ENCODE results near the gene MRPL20. TPM values are rescaled to one million over a fixed set of nuclear protein-coding genes. Genes with fewer than 3 reads are reported as not detected.

MRPL20 gene
- total RNA-seq, 6 experiments from 2014 or later: 131 to 154 (median 141) TPM

GRCh38 chr1:1437033-1437903 lies 30.2 kb upstream of the MRPL20 start:
- Mint-ChIP-seq H3K27ac (no peak overlapping the region), H3K9me3 (no peaks in the 10 kb centered on the region), H3K4me1 (ENCODE audit: low read depth) (no peaks in the 10 kb centered on the region), H3K36me3 (ENCODE audit: low read depth) (no peaks in the 10 kb centered on the region), H3K27me3 (ENCODE audit: insufficient read depth) (peaks cover 4% of the 10 kb centered on the region; the same call in 1 of the 2 replicates), H3K4me3 (no peak overlapping the region)
- no peak for TF ChIP-seq CTCF (IDR thresholded peaks at IDR 0.05)
- no peak for DNase-seq

DNA sequence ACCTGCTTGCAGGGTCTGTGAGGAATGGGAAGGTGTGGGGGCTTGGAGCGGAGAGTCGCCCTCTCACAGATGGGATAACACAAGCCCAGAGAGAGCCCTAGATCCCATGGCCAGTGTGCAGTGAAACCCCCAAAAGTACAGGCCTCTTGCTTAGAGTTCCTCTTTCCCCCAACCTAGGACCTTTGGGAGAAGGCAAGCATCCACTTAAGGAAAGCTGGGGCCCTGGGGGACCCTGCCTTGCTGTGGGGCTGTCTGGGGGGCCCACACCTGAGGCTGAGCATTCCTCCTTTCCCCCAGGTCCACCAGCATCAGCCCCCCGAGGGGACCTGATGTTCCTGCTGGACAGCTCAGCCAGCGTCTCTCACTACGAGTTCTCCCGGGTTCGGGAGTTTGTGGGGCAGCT lies 29.5 kb upstream of the MRPL20 start:
- TF ChIP-seq CTCF (IDR thresholded peaks at IDR 0.05): no peak
- DNase-seq: no peak
- H3K4me3 Mint-ChIP-seq: no peak overlapping the region
- no peaks in the 10 kb centered on the region for H3K4me1 Mint-ChIP-seq (ENCODE audit: low read depth)
- no peaks in the 10 kb centered on the region for H3K36me3 Mint-ChIP-seq (ENCODE audit: low read depth)
- H3K27ac Mint-ChIP-seq: no peak overlapping the region
- H3K27me3 Mint-ChIP-seq (ENCODE audit: insufficient read depth): peaks cover 4% of the 10 kb centered on the region; the same call in 1 of the 2 replicates
- H3K9me3 Mint-ChIP-seq: no peaks in the 10 kb centered on the region

DNA sequence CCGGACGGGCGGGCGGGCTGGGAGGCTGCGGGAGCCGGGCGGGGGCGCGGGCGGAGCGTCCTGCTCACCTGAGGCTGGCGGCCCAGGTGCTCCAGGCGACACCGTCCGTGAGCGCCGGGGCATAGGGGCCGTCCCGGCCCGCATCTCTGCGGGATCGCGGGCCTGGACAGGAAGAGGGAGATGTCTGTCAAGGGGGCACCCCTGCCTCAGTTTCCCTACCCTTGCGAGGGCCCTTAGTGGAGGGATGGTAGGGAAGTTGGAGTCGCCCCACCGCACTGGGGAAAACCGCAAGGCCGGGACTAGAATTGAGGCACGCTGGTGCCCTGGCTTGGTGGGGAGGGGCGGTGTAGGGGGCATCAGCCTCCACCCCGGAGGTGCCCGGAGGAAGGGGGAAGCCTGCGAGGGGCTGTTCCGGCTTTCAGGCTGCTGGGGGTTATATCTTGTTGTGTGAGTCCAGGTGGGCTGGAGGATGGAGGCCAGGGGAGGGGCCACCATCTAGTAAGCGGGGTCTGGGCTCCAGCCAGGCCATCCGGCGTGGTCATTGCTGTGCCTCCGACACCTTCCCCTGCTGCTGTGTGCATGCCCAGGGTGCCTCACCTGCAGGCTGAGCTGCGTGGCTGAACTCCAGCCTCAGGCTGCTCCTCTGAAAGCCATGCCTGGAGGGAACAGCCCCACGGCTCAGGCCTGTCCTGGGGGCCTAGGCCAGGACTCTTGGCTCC lies 29.0 kb upstream of the MRPL20 start:
- peaks cover 4% of the 10 kb centered on the region; the same call in 1 of the 2 replicates for H3K27me3 Mint-ChIP-seq (ENCODE audit: insufficient read depth)
- H3K36me3 Mint-ChIP-seq (ENCODE audit: low read depth): no peaks in the 10 kb centered on the region
- H3K4me1 Mint-ChIP-seq (ENCODE audit: low read depth): no peaks in the 10 kb centered on the region
- no peak overlapping the region for H3K4me3 Mint-ChIP-seq
- TF ChIP-seq CTCF (IDR thresholded peaks at IDR 0.05): no peak
- DNase-seq: no peak
- no peak overlapping the region for H3K27ac Mint-ChIP-seq
- no peaks in the 10 kb centered on the region for H3K9me3 Mint-ChIP-seq

DNA sequence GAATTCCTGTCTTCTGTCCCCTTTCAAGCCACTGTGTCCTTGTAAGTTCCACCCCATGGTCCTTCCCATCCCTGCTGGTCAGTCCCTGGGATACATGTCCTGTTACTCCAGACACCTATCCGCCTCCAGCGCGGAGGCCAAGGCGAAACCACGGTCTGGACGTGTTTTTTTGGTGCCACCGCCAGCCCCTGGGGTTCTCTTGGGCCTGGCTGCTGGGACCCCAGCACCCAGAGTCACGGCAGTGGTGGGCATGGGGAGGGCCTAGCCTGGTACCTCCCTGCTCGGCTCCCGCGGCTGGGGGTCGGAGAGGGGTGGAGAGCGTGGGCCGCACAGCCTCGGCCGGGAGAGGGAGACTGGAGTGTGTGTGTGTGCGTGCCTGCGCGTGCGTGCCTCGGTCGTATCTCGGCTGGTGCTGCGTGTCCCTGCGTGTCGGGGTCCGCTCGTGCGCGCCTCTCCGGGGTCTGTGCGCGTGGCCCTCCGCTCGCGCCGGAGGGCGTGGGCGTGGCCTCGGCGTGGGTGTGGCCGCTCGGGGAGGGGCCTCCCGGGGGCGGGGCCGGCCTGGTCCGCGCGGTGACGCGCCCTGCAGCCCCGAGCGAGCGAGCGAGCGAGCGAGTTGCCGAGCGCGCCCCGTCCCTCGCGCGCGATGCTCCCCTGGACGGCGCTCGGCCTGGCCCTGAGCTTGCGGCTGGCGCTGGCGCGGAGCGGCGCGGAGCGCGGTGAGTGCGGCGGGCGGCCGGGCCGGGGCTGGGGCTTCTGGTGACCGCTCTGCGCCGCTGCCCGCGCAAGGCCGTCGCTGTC lies 28.2 kb upstream of the MRPL20 start, which contains the start of gene VWA1:
VWA1 (plus strand) TSS at position 585 of the 798 bp plus-strand sequence; CDS start at position 644, 59 bp downstream.
- Mint-ChIP-seq H3K36me3 (ENCODE audit: low read depth) (no peaks in the 10 kb centered on the region), H3K4me1 (ENCODE audit: low read depth) (no peaks in the 10 kb centered on the region; the same call in 1 of the 2 replicates), H3K27ac (no peak within 1 kb of the TSS), H3K27me3 (ENCODE audit: insufficient read depth) (peaks cover 4% of the 10 kb centered on the region; the same call in 1 of the 2 replicates), H3K9me3 (no peaks in the 10 kb centered on the region), H3K4me3 (no peak within 1 kb of the TSS)
- DNase-seq: no peak
- no peak for TF ChIP-seq CTCF (IDR thresholded peaks at IDR 0.05)

GRCh38 chr1:1434824-1435105 lies 27.7 kb upstream of the MRPL20 start:
- H3K27me3 Mint-ChIP-seq (ENCODE audit: insufficient read depth): peaks cover 4% of the 10 kb centered on the region; the same call in 1 of the 2 replicates

More at GRCh38 chr1:1434824-1435105, 27.7 kb upstream of the MRPL20 start:
- DNase-seq: no peak
- TF ChIP-seq CTCF (IDR thresholded peaks at IDR 0.05): no peak
- H3K4me1 Mint-ChIP-seq (ENCODE audit: low read depth): peaks cover 5% of the 10 kb centered on the region; the same call in 1 of the 2 replicates
- no peaks in the 10 kb centered on the region for H3K9me3 Mint-ChIP-seq
- no peaks in the 10 kb centered on the region for H3K36me3 Mint-ChIP-seq (ENCODE audit: low read depth)
- H3K4me3 Mint-ChIP-seq: no peak overlapping the region
- no peak overlapping the region for H3K27ac Mint-ChIP-seq

Measured in HFFc6 (cell line).